Measurements from ENCODE around the gene IKZF2. TPM values are rescaled to one million over a fixed set of nuclear protein-coding genes. Genes with fewer than 3 reads are reported as not detected.

The IKZF2 gene
- 0.54 and 1.3 TPM in 2 replicates for total RNA-seq (2014; rRNA removed; shearing (Covaris generic); ENCODE audit: low replicate concordance)

DNA sequence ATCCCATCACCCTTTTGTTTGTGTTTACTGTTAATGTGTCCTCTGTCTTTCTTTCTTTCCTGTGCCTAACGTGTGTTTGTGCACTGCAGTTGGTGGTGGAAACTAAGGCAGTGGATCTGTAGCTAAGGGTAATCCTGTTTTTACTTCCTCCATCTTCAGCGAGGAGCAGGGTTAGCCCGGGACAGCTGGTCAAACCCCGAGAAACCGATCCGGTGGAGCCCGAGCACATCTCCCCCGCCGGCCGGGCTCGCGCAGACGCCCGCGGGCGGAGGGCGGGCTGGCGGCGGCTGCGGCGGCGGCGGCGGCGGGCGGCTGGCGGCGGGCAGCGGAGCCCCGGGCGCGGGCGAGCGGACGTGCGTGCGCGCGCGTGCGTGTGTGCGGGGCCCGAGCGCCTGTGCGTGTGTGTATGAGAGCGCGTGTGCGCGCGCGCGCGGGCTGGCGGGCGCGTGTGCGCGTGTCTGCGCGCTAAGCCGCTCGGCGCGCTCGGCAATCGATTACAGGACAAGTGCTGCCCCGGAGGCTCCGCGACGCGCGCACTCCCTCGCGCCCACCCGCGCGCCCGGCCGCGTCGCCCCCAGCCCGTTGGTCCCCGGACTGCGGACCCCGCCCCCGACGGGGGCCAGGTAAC, at the start of gene IKZF2:
Gene IKZF2, minus strand, starts transcription at position 176 of the 628 bp plus-strand sequence. CDS start 2,983 bp downstream, outside the sequence.
- Histone ChIP-seq H3K9ac (ENCODE audit: low read length) (peak within 1 kb of the TSS; percentile 68), H3K9me3 (ENCODE audit: low read length) (no peaks in the 10 kb centered on the region), H3K4me1 (ENCODE audit: low read length) (peaks cover 29% of the 10 kb centered on the region), H3K9me2 (replicated peaks; ENCODE audit: insufficient read depth, low read length) (no peaks in the 10 kb centered on the region), H3K27ac (ENCODE audit: low read length) (no peak within 1 kb of the TSS), H3K4me3 (ENCODE audit: low read length) (peak within 1 kb of the TSS; percentile 71), H2AFZ (ENCODE audit: low read length) (peak within 1 kb of the TSS; percentile 97), H3K79me2 (ENCODE audit: low read length) (no peaks in the 10 kb centered on the region), H3K4me2 (ENCODE audit: low read depth, low read length, poor library complexity, severe bottlenecking) (peak within 1 kb of the TSS; percentile 89), H3K27me3 (ENCODE audit: low read length) (no peaks in the 10 kb centered on the region), H3K36me3 (ENCODE audit: insufficient read depth, low read length) (no peaks in the 10 kb centered on the region), H4K20me1 (ENCODE audit: insufficient read depth, low read depth, low read length) (no peaks in the 10 kb centered on the region)
- peak; percentile 90 for DNase-seq

DNA sequence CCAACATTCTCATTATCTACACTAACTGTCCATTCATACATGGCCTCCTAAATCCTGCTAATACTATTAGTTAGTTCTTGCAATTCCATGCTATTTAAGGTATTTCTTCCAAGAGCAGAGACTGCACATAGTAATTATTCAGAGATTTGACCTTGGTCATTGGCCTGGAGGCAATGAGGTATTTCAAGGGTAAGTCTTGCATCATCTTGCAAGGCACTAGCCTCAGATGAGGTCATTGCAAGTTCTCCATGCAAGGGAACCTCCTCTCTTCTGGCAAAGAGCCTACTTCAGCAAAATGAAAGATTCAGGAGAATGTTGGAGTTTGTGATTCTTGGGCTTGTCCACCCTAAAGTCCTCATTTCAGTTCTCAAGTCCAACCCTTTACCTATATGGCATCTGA, 48.5 kb upstream of the IKZF2 start:
- Histone ChIP-seq H3K4me2 (ENCODE audit: low read depth, low read length, poor library complexity, severe bottlenecking) (no peak overlapping the region), H3K4me3 (ENCODE audit: low read length) (no peak overlapping the region), H3K79me2 (ENCODE audit: low read length) (no peaks in the 10 kb centered on the region), H3K36me3 (ENCODE audit: insufficient read depth, low read length) (no peaks in the 10 kb centered on the region), H3K27me3 (ENCODE audit: low read length) (no peaks in the 10 kb centered on the region), H3K9me3 (ENCODE audit: low read length) (no peaks in the 10 kb centered on the region), H3K9ac (ENCODE audit: low read length) (no peak overlapping the region), H2AFZ (ENCODE audit: low read length) (no peak overlapping the region), H3K9me2 (replicated peaks; ENCODE audit: insufficient read depth, low read length) (no peaks in the 10 kb centered on the region), H3K4me1 (ENCODE audit: low read length) (no peaks in the 10 kb centered on the region), H3K27ac (ENCODE audit: low read length) (no peak overlapping the region), H4K20me1 (ENCODE audit: insufficient read depth, low read depth, low read length) (no peaks in the 10 kb centered on the region)
- DNase-seq: no peak

DNA sequence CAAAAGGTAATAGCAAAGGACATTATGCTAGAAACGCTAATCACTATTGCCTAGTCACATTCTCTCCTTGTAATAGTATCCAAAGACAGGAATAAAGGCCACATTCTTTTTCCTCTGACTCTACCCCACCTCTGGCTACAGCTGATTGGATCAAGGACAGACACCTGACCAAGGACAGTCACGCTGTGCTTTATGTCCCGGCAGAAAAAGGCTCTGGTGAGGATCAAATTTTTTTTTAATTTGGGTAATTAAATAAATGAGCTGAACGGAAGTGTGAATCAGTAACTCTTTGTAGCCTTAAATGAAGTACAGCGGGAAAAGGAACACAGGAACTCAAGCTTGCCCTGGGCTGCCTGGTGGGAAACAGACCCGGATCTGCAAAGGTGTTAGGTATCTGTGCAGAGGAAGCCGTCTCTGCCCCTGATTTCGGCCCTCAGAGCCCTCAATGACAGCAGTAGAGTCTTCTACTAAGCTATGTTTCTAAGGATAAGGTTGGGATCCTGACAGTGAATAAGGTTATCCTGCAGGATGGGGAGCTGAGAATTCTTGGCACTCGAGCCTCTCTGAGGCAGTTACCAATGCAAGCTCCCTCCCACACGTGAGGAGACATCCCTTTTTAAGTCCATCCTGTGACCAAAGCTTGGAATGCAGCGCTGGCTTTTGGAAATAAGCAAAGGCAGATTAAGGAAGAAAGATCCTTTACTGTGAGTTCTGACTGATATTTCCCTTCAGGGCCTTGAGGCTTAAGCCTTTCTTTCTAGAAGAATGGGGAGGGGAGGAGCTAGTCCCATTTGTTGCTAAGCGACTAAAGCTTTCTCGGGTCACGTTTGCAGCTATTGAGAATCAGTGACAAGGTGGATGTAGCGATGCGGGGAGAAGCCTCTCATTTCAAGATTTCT, 37.8 kb upstream of the IKZF2 start:
- no peak overlapping the region for H3K4me2 ChIP-seq (ENCODE audit: low read depth, low read length, poor library complexity, severe bottlenecking)
- no peaks in the 10 kb centered on the region for H3K36me3 ChIP-seq (ENCODE audit: insufficient read depth, low read length)
- no peak overlapping the region for H3K9ac ChIP-seq (ENCODE audit: low read length)
- no peak overlapping the region for H3K4me3 ChIP-seq (ENCODE audit: low read length)
- H3K27ac ChIP-seq (ENCODE audit: low read length): no peak overlapping the region
- no peak overlapping the region for H2AFZ ChIP-seq (ENCODE audit: low read length)
- no peaks in the 10 kb centered on the region for H3K9me3 ChIP-seq (ENCODE audit: low read length)
- no peak for DNase-seq
- no peaks in the 10 kb centered on the region for H3K27me3 ChIP-seq (ENCODE audit: low read length)
- H3K79me2 ChIP-seq (ENCODE audit: low read length): no peaks in the 10 kb centered on the region
- no peaks in the 10 kb centered on the region for H3K9me2 ChIP-seq (replicated peaks; ENCODE audit: insufficient read depth, low read length)
- H4K20me1 ChIP-seq (ENCODE audit: insufficient read depth, low read depth, low read length): no peaks in the 10 kb centered on the region
- H3K4me1 ChIP-seq (ENCODE audit: low read length): no peaks in the 10 kb centered on the region

DNA sequence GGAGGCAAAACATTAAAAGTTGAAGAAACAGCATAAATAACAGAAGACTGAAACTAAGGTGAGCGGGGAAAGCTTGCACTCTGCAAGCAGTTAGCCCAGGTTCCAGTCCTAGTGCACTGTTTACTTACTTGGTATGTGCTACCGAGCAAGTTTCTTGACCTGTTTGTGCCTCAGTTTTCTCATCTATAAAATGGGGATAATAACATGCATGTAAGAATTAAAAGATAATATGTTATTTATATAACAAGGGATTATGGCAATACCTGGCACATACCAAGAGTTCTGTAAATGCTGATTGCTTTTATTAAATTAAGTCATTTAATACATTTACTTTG, 37.1 kb upstream of the IKZF2 start:
- H4K20me1 ChIP-seq (ENCODE audit: insufficient read depth, low read depth, low read length): no peaks in the 10 kb centered on the region
- H3K4me2 ChIP-seq (ENCODE audit: low read depth, low read length, poor library complexity, severe bottlenecking): no peak overlapping the region
- no peak overlapping the region for H3K27ac ChIP-seq (ENCODE audit: low read length)
- no peak overlapping the region for H2AFZ ChIP-seq (ENCODE audit: low read length)
- no peaks in the 10 kb centered on the region for H3K36me3 ChIP-seq (ENCODE audit: insufficient read depth, low read length)
- H3K4me3 ChIP-seq (ENCODE audit: low read length): no peak overlapping the region
- H3K4me1 ChIP-seq (ENCODE audit: low read length): no peaks in the 10 kb centered on the region
- no peaks in the 10 kb centered on the region for H3K9me3 ChIP-seq (ENCODE audit: low read length)
- no peaks in the 10 kb centered on the region for H3K27me3 ChIP-seq (ENCODE audit: low read length)
- DNase-seq: no peak
- no peak overlapping the region for H3K9ac ChIP-seq (ENCODE audit: low read length)
- no peaks in the 10 kb centered on the region for H3K79me2 ChIP-seq (ENCODE audit: low read length)
- H3K9me2 ChIP-seq (replicated peaks; ENCODE audit: insufficient read depth, low read length): no peaks in the 10 kb centered on the region

DNA sequence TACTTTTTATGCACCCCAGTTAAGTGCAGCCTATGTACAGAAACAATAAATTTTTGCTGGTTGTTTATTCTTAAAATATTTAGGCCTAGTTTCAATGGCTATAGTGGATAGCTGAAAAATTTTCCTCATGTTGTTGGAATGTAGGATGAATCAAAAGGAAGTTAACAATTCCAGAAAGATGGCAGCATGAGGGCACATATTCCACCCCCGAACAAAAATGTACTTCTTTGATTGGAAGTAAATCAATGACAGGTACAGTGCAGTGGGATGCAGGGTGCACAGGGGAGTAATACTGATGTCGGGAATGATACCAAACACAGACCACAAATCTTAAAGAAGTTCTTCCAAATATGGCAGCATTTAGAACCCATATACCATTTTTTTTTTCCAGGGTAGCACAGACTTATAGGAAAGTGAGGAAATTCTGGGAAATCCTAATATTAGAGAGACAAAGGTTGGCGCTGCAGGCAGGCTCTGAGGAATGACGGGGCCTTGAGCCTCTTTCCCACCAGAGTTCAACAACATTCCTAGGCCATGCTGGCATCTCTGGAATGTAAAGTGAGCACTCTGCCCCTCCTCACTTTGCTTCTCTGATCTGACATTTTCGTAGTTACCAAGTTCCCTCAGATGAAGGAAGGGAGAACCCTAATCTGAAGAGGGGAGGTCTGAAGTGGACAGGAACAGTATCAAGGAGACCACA, 36.6 kb upstream of the IKZF2 start:
- Histone ChIP-seq H3K9ac (ENCODE audit: low read length) (no peak overlapping the region), H3K9me3 (ENCODE audit: low read length) (no peaks in the 10 kb centered on the region), H3K4me2 (ENCODE audit: low read depth, low read length, poor library complexity, severe bottlenecking) (no peak overlapping the region), H4K20me1 (ENCODE audit: insufficient read depth, low read depth, low read length) (no peaks in the 10 kb centered on the region), H2AFZ (ENCODE audit: low read length) (no peak overlapping the region), H3K9me2 (replicated peaks; ENCODE audit: insufficient read depth, low read length) (no peaks in the 10 kb centered on the region), H3K4me1 (ENCODE audit: low read length) (no peaks in the 10 kb centered on the region), H3K27ac (ENCODE audit: low read length) (no peak overlapping the region), H3K27me3 (ENCODE audit: low read length) (no peaks in the 10 kb centered on the region), H3K36me3 (ENCODE audit: insufficient read depth, low read length) (no peaks in the 10 kb centered on the region), H3K4me3 (ENCODE audit: low read length) (no peak overlapping the region), H3K79me2 (ENCODE audit: low read length) (no peaks in the 10 kb centered on the region)
- DNase-seq: no peak

DNA sequence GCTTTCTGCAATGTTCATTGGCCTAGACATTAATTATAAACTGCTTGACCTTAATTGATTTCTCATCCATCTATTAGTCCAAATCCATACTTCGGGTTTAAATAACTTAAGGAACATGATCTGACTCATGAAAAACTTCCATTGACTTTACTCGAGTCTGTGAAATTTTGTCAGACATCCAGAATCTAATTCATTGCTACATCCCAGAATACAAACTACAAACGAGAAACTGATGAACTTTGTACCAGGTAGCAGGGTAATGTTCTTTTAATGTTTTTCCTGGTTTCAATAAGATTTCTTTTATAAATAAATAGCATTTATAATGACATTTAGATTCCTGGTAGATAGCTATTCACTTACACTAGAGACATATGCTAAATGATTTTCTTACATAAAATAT, 36.0 kb upstream of the IKZF2 start:
- Histone ChIP-seq H3K79me2 (ENCODE audit: low read length) (no peaks in the 10 kb centered on the region), H3K9ac (ENCODE audit: low read length) (no peak overlapping the region), H3K27ac (ENCODE audit: low read length) (no peak overlapping the region), H3K4me1 (ENCODE audit: low read length) (no peaks in the 10 kb centered on the region), H3K4me2 (ENCODE audit: low read depth, low read length, poor library complexity, severe bottlenecking) (no peak overlapping the region), H3K9me2 (replicated peaks; ENCODE audit: insufficient read depth, low read length) (no peaks in the 10 kb centered on the region), H4K20me1 (ENCODE audit: insufficient read depth, low read depth, low read length) (no peaks in the 10 kb centered on the region), H3K9me3 (ENCODE audit: low read length) (no peaks in the 10 kb centered on the region), H3K27me3 (ENCODE audit: low read length) (no peaks in the 10 kb centered on the region), H3K4me3 (ENCODE audit: low read length) (no peak overlapping the region), H3K36me3 (ENCODE audit: insufficient read depth, low read length) (no peaks in the 10 kb centered on the region), H2AFZ (ENCODE audit: low read length) (no peak overlapping the region)
- DNase-seq: no peak

DNA sequence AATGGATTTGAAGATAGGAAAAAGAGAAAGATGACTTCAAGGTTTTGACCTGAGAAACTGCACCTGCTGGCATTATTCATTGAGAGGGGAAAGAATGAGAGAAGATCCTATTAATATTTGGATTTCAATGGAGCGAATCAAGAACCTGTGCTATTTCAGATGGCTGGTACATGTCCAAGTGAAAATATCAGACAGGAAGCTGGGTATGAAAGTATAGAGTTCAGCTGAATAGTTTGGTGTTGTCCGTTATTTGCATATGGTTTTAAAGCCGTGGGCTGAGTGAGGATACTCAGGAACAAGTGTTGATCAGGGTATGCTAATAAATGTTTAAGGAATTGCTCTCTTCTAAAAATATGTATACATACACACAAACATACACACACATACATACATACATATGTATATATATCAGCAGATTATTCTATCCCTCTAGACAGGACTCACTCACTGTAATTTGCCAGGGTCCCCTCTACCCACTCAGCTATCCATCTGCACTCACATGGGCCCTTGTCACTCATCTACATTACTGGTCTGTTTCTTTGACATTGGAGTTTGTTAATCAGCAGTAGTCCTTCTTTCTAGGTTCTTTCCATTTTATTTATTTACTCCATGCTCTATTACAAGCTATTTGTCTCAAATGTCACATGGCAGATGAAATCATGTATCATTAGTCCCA, 33.9 kb upstream of the IKZF2 start:
- DNase-seq: no peak
- no peaks in the 10 kb centered on the region for H3K9me2 ChIP-seq (replicated peaks; ENCODE audit: insufficient read depth, low read length)
- no peaks in the 10 kb centered on the region for H3K27me3 ChIP-seq (ENCODE audit: low read length)
- H4K20me1 ChIP-seq (ENCODE audit: insufficient read depth, low read depth, low read length): no peaks in the 10 kb centered on the region
- no peak overlapping the region for H3K9ac ChIP-seq (ENCODE audit: low read length)
- H3K4me1 ChIP-seq (ENCODE audit: low read length): no peaks in the 10 kb centered on the region
- H3K27ac ChIP-seq (ENCODE audit: low read length): no peak overlapping the region
- H3K79me2 ChIP-seq (ENCODE audit: low read length): no peaks in the 10 kb centered on the region
- H3K36me3 ChIP-seq (ENCODE audit: insufficient read depth, low read length): no peaks in the 10 kb centered on the region
- H3K4me2 ChIP-seq (ENCODE audit: low read depth, low read length, poor library complexity, severe bottlenecking): no peak overlapping the region
- no peak overlapping the region for H2AFZ ChIP-seq (ENCODE audit: low read length)
- H3K4me3 ChIP-seq (ENCODE audit: low read length): no peak overlapping the region
- no peaks in the 10 kb centered on the region for H3K9me3 ChIP-seq (ENCODE audit: low read length)

DNA sequence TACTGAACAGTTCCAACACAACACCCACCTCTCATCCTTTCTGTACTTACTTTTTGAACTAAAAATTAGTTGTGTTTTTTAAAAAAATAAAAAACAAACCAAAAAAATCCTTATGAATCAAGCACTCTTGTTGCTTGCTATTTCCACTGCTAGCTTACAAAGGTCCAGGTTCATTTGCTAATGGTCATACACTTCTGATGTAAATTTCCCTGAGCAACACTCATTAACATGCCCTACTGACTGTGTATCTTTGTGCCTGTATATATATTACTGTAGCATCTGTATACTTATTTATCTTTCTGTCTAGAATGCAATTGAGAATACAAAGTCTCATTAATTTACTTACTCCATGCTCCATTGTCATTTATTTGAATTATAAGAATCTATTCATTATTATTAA, 30.3 kb upstream of the IKZF2 start:
- H3K9ac ChIP-seq (ENCODE audit: low read length): no peak overlapping the region
- no peaks in the 10 kb centered on the region for H3K9me3 ChIP-seq (ENCODE audit: low read length)
- no peaks in the 10 kb centered on the region for H3K4me1 ChIP-seq (ENCODE audit: low read length)
- no peaks in the 10 kb centered on the region for H3K36me3 ChIP-seq (ENCODE audit: insufficient read depth, low read length)
- no peak for DNase-seq
- H4K20me1 ChIP-seq (ENCODE audit: insufficient read depth, low read depth, low read length): no peaks in the 10 kb centered on the region
- no peaks in the 10 kb centered on the region for H3K79me2 ChIP-seq (ENCODE audit: low read length)
- H3K9me2 ChIP-seq (replicated peaks; ENCODE audit: insufficient read depth, low read length): no peaks in the 10 kb centered on the region
- H3K4me2 ChIP-seq (ENCODE audit: low read depth, low read length, poor library complexity, severe bottlenecking): no peak overlapping the region
- no peak overlapping the region for H2AFZ ChIP-seq (ENCODE audit: low read length)
- H3K27me3 ChIP-seq (ENCODE audit: low read length): no peaks in the 10 kb centered on the region
- no peak overlapping the region for H3K27ac ChIP-seq (ENCODE audit: low read length)
- H3K4me3 ChIP-seq (ENCODE audit: low read length): no peak overlapping the region

Measured in Karpas-422 (cell line).